Measurements from ENCODE around the gene ZNF667.

- TF ChIP-seq EZH2 (IDR thresholded peaks at IDR 0.05; ENCODE audit: low read length, unreplicated experiment) (no peak), CTCF (conservative IDR thresholded peaks at IDR 0.05; ENCODE audit: low read depth, low read length) (no peak), EZH2phosphoT487 (IDR thresholded peaks at IDR 0.05; ENCODE audit: borderline replicate concordance, low read length) (no peak)
Observed at GRCh38 chr19:56423985-56424353, 53.2 kb downstream of the ZNF667 start.
